OCI-LY1 (cell line): Measurements from ENCODE around the gene KLHL29.

Experiments
- EZH2 ChIP-seq: fragments of 200-600 bp; sonication (generic), shearing (Covaris generic); IDR thresholded peaks from 2 replicates; pipeline ENCODE4 v1.8.0; 2017; ENCODE audit warnings: borderline replicate concordance, mixed run types, mild to moderate bottlenecking, antibody characterized with exemption, low read length, moderate library complexity, mixed read lengths
- TF ChIP-seq, protein P1 (sequence below): fragments of 200-600 bp; sonication (generic), shearing (Covaris generic); IDR thresholded peaks from 2 replicates; pipeline ENCODE4 v1.5.1; 2017; ENCODE audit warnings: mild to moderate bottlenecking, antibody characterized with exemption, low read length, moderate library complexity, mixed read lengths

GRCh38 chr2:23698116-23698693, 313.2 kb downstream of the KLHL29 start:
- TF ChIP-seq, protein P1, sequence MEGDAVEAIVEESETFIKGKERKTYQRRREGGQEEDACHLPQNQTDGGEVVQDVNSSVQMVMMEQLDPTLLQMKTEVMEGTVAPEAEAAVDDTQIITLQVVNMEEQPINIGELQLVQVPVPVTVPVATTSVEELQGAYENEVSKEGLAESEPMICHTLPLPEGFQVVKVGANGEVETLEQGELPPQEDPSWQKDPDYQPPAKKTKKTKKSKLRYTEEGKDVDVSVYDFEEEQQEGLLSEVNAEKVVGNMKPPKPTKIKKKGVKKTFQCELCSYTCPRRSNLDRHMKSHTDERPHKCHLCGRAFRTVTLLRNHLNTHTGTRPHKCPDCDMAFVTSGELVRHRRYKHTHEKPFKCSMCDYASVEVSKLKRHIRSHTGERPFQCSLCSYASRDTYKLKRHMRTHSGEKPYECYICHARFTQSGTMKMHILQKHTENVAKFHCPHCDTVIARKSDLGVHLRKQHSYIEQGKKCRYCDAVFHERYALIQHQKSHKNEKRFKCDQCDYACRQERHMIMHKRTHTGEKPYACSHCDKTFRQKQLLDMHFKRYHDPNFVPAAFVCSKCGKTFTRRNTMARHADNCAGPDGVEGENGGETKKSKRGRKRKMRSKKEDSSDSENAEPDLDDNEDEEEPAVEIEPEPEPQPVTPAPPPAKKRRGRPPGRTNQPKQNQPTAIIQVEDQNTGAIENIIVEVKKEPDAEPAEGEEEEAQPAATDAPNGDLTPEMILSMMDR: no peak
- no peak for TF ChIP-seq EZH2
